HCT116 (cell line): ENCODE results near the gene KLHL3.

Source experiments
- EZH2 ChIP-seq: fragments of 200-600 bp; sonication (generic); IDR thresholded peaks from 2 replicates; pipeline ENCODE4 v1.6.1; 2017; ENCODE audit warnings: antibody characterized with exemption, mixed run types
- POLR2A ChIP-seq: IDR thresholded peaks from 2 replicates; pipeline ENCODE4 v1.7.0; 2011; ENCODE audit warnings: borderline replicate concordance; ENCODE audit not compliant: insufficient read depth, insufficient read length; ENCODE audit errors: extremely low read depth
- POLR2AphosphoS5 ChIP-seq: IDR thresholded peaks from 2 replicates; pipeline ENCODE4 v1.6.1; 2011; ENCODE audit warnings: mild to moderate bottlenecking, low read depth, low read length, moderate library complexity
- SIN3A ChIP-seq: IDR thresholded peaks from 2 replicates; pipeline ENCODE4 v1.6.1; 2012; ENCODE audit warnings: low read depth
- YY1 ChIP-seq: IDR thresholded peaks from 2 replicates; pipeline ENCODE4 v1.6.1; 2011; ENCODE audit warnings: low read length, low read depth, moderate library complexity, mild to moderate bottlenecking; ENCODE audit not compliant: insufficient replicate concordance; ENCODE audit errors: extremely low read depth
- ZFX ChIP-seq: fragments of 450-650 bp; IDR thresholded peaks from 2 replicates; pipeline ENCODE4 v1.6.1; 2017
- TF ChIP-seq, protein P1 (sequence below), 3 experiments: fragments of 200-600 bp in 1 of 3; sonication (generic) in 1 of 3; IDR thresholded peaks in 2 of 3; conservative IDR thresholded peaks in 1 of 3; 2 replicates each; pipeline ENCODE4 v1.5.1; 2012 to 2017; ENCODE audit warnings: low read depth in 2 of 3, low read length in 2 of 3, antibody characterized with exemption in 1 of 3, borderline replicate concordance in 1 of 3, control low read depth in 1 of 3, mild to moderate bottlenecking in 1 of 3, mixed read lengths in 1 of 3, mixed run types in 1 of 3, moderate library complexity in 1 of 3; ENCODE audit not compliant: insufficient read depth in 1 of 3
- TF ChIP-seq, protein P2 (sequence below): IDR thresholded peaks from 2 replicates; pipeline ENCODE4 v1.6.1; 2011; ENCODE audit warnings: mild to moderate bottlenecking, low read length, moderate library complexity; ENCODE audit not compliant: insufficient replicate concordance; ENCODE audit errors: extremely low read depth
- TF ChIP-seq, protein P3 (sequence below): IDR thresholded peaks from 2 replicates; pipeline ENCODE4 v1.6.1; 2012

DNA sequence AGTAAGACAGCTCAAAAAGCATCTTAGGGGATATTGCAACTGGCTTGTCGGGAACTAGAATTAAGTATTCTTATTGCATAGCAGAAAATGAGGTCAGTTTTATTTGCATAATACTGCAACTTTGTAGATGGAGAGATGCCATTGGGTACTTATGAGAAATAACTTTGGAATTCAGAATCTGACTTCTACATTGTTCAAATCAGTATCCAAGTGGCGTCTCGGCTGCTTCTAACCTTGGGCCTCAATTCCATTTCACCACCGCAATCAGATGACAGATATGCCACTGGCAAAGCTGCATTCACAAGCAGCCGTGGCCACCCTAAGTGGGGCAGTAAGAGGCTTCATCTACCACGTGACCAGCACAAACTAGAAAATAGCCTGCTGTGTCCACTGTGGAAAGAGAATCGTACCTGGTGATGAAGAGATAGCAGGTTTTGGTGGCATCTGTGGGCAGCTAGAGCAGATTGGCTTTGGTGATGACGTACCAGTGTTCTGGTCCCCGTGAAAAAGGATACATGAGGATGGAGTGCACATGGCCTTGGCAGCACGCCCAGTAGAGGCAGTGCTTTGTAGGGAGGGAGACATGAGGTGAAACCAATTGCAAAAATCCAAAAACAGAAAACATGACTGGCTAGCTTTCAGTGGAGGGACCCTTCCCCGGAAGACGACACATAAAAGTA, 116.6 kb downstream of the KLHL3 start:
- TF ChIP-seq POLR2A (no peak), POLR2AphosphoS5 (no peak), EZH2 (no peak), ZFX (no peak), YY1 (no peak), SIN3A (no peak)
- TF ChIP-seq, protein P1, sequence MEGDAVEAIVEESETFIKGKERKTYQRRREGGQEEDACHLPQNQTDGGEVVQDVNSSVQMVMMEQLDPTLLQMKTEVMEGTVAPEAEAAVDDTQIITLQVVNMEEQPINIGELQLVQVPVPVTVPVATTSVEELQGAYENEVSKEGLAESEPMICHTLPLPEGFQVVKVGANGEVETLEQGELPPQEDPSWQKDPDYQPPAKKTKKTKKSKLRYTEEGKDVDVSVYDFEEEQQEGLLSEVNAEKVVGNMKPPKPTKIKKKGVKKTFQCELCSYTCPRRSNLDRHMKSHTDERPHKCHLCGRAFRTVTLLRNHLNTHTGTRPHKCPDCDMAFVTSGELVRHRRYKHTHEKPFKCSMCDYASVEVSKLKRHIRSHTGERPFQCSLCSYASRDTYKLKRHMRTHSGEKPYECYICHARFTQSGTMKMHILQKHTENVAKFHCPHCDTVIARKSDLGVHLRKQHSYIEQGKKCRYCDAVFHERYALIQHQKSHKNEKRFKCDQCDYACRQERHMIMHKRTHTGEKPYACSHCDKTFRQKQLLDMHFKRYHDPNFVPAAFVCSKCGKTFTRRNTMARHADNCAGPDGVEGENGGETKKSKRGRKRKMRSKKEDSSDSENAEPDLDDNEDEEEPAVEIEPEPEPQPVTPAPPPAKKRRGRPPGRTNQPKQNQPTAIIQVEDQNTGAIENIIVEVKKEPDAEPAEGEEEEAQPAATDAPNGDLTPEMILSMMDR (IDR thresholded peaks at IDR 0.05 in 2 of 3, conservative IDR thresholded peaks at IDR 0.05 in 1 of 3; ENCODE audit: borderline replicate concordance in 1 of 3, insufficient read depth in 1 of 3, low read depth in 2 of 3, low read length in 2 of 3) = no peak
- TF ChIP-seq, protein P2, sequence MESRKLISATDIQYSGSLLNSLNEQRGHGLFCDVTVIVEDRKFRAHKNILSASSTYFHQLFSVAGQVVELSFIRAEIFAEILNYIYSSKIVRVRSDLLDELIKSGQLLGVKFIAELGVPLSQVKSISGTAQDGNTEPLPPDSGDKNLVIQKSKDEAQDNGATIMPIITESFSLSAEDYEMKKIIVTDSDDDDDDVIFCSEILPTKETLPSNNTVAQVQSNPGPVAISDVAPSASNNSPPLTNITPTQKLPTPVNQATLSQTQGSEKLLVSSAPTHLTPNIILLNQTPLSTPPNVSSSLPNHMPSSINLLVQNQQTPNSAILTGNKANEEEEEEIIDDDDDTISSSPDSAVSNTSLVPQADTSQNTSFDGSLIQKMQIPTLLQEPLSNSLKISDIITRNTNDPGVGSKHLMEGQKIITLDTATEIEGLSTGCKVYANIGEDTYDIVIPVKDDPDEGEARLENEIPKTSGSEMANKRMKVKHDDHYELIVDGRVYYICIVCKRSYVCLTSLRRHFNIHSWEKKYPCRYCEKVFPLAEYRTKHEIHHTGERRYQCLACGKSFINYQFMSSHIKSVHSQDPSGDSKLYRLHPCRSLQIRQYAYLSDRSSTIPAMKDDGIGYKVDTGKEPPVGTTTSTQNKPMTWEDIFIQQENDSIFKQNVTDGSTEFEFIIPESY = no peak
- TF ChIP-seq, protein P3, sequence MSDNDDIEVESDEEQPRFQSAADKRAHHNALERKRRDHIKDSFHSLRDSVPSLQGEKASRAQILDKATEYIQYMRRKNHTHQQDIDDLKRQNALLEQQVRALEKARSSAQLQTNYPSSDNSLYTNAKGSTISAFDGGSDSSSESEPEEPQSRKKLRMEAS = no peak
